Lower lobe of right lung (tissue), 2 donors: Measurements from ENCODE around the gene FMN1. TPM values are rescaled to one million over a fixed set of nuclear protein-coding genes. Genes with fewer than 3 reads are reported as not detected.

Experiments used
- ATAC-seq, 2 donors: fragments of 200-7000 bp; cut with Tn5 transposase; one replicate each; pipeline ENCODE4 v1.9.1; 2020 to 2022; ENCODE audit warnings: mild to moderate bottlenecking in 2 of 2, moderate library complexity in 2 of 2
- DNase-seq: peaks from one replicate; pipeline ENCODE4 v3.0.0-alpha.2; 2020
- H3K27ac ChIP-seq: fragments of 200-600 bp; one replicate; pipeline ENCODE4 v1.8.0; 2022
- H3K27me3 ChIP-seq: fragments of 200-600 bp; one replicate; pipeline ENCODE4 v1.8.0; 2022; ENCODE audit warnings: low read depth
- H3K36me3 ChIP-seq: fragments of 200-600 bp; one replicate; pipeline ENCODE4 v1.8.0; 2022; ENCODE audit warnings: mild to moderate bottlenecking
- H3K4me1 ChIP-seq: fragments of 200-600 bp; one replicate; pipeline ENCODE4 v1.8.0; 2022
- H3K4me3 ChIP-seq: fragments of 200-600 bp; one replicate; pipeline ENCODE4 v1.8.0; 2022; ENCODE audit warnings: mild to moderate bottlenecking
- H3K9me3 ChIP-seq: fragments of 200-600 bp; one replicate; pipeline ENCODE4 v1.8.0; 2022
- intact Hi-C: fragments of 100-400 bp; cut with DNase I; formaldehyde crosslinking; loops from one replicate; pipeline ENCODE4 v1.11.0; 2022
- total RNA-seq: library from RNA; stranded (reverse); fragmentation: NEBNext Ultra II Directional; extraction: Animal tissue kit (Norgen Biotek cat#: 25700); gene quantifications from one replicate; pipeline ENCODE4 v1.2.1, GENCODE V29; 2021
- TF ChIP-seq, protein P1 (sequence below): fragments of 200-600 bp; IDR thresholded peaks from one replicate; pipeline ENCODE4 v1.8.0; 2022; ENCODE audit warnings: antibody characterized with exemption, mild to moderate bottlenecking
- donor health status: DM: no; HTN: yes; CAD: no; lungs with severe emphysema.

Gene FMN1
- total RNA-seq, 1 donor from 2014 or later = 38.8 TPM

DNA sequence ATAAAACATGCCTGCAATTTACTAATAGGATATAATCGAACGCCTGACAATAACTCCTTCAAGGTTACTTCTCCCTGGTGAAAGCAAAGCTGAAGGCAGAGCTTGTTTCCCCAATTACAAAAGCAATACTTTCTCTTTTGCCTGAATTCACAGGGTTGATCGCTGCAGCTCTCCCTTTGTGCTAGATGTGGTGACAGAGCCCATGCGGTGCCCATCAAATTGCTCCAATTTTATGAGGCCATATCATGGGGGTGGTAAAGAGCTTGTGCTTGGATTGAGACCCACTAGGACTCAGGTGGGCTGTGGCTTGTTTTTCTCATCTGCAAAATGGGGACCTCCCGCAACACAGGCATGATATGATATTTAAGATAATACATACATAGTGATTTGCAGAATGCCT is 333.3 kb downstream of the FMN1 start:
- Histone ChIP-seq H3K4me3 (no peak overlapping the region), H3K9me3 (no peaks in the 10 kb centered on the region), H3K36me3 (peaks cover 10% of the 10 kb centered on the region), H3K27ac (no peak overlapping the region), H3K27me3 (no peaks in the 10 kb centered on the region), H3K4me1 (peaks cover 3% of the 10 kb centered on the region)
- DNase-seq (no peak), ATAC-seq (no peak)
- TF ChIP-seq, protein P1, sequence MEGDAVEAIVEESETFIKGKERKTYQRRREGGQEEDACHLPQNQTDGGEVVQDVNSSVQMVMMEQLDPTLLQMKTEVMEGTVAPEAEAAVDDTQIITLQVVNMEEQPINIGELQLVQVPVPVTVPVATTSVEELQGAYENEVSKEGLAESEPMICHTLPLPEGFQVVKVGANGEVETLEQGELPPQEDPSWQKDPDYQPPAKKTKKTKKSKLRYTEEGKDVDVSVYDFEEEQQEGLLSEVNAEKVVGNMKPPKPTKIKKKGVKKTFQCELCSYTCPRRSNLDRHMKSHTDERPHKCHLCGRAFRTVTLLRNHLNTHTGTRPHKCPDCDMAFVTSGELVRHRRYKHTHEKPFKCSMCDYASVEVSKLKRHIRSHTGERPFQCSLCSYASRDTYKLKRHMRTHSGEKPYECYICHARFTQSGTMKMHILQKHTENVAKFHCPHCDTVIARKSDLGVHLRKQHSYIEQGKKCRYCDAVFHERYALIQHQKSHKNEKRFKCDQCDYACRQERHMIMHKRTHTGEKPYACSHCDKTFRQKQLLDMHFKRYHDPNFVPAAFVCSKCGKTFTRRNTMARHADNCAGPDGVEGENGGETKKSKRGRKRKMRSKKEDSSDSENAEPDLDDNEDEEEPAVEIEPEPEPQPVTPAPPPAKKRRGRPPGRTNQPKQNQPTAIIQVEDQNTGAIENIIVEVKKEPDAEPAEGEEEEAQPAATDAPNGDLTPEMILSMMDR = no peak
- intact Hi-C loops = no loop called here

DNA sequence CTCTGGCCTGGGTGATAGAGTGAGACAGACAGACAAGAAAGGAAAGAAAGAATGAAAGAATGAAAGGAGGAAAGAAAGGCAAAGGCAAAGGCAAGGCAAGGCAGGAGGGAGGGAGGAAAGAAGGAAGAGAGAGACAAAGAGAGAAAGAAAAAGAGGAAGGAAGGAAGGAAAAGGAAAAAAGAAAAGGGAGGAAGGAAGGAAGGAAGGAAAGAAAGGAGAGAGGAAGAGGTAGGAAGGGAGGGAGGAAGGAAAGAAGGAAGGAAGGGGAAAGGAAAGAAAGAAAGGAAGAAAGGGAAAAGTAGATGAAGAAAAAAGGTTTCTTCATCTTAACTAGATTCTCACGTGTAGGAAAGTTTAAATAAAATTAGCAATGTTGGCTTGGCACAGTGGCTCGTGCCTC is 334.5 kb downstream of the FMN1 start:
- Histone ChIP-seq H3K4me3 (no peak overlapping the region), H3K36me3 (peaks cover 10% of the 10 kb centered on the region), H3K27me3 (no peaks in the 10 kb centered on the region), H3K27ac (no peak overlapping the region), H3K9me3 (no peaks in the 10 kb centered on the region), H3K4me1 (no peaks in the 10 kb centered on the region)
- TF ChIP-seq, protein P1 = no peak
- DNase-seq (no peak), ATAC-seq (no peak)
- intact Hi-C loops = no loop called here

DNA sequence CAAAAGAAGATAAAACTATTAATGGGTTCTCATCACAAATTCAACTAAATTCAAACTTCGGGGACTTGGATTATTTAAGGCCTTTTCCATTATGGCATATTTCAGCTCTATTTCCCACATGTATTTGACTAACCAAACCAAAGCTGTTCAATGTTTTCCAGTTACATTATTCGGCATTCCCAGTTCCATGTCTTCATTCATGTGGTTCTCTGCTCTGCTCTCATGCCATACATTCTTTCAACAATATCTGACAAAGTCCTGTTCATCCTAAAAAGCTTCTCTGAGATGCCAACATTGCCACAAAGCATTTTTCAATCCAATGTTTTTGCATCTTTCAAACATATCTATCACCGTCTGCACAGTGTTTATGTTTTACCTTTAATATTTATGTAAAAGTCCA is 335.3 kb downstream of the FMN1 start:
- intact Hi-C loops = no loop called here
- H3K9me3 ChIP-seq = no peaks in the 10 kb centered on the region
- TF ChIP-seq, protein P1 = no peak

DNA sequence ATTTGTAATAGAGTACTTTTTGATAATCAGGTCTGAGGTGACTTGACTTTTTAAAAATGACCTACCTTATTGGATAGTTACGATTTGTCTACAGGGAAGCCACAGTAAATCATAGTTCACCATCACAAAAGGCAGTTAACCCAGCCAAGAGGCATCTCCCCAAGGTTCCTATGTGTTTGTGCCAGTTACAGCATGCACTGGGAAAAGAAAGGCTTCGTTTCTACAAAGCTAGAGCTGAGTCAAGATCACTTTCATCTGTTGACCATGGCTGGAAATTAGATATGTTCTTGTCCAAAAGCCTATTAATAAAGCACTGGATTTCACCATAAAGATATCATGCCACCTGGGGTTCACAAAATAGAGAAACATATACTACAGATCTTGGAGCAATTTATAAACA is 336.8 kb downstream of the FMN1 start:
- DNase-seq (no peak), ATAC-seq (no peak)
- no peak overlapping the region for H3K27ac ChIP-seq
- peaks cover 10% of the 10 kb centered on the region for H3K36me3 ChIP-seq
- intact Hi-C loops = no loop called here
- no peak overlapping the region for H3K4me3 ChIP-seq
- H3K27me3 ChIP-seq = no peaks in the 10 kb centered on the region
- H3K4me1 ChIP-seq = no peaks in the 10 kb centered on the region
- no peaks in the 10 kb centered on the region for H3K9me3 ChIP-seq
- TF ChIP-seq, protein P1 = no peak

More for the DNA sequence above, 335.3 kb downstream of the FMN1 start:
- H3K36me3 ChIP-seq = peaks cover 10% of the 10 kb centered on the region
- H3K27ac ChIP-seq = no peak overlapping the region
- no peak for DNase-seq
- ATAC-seq = no peak
- H3K27me3 ChIP-seq = no peaks in the 10 kb centered on the region
- H3K4me3 ChIP-seq = no peak overlapping the region
- no peaks in the 10 kb centered on the region for H3K4me1 ChIP-seq

DNA sequence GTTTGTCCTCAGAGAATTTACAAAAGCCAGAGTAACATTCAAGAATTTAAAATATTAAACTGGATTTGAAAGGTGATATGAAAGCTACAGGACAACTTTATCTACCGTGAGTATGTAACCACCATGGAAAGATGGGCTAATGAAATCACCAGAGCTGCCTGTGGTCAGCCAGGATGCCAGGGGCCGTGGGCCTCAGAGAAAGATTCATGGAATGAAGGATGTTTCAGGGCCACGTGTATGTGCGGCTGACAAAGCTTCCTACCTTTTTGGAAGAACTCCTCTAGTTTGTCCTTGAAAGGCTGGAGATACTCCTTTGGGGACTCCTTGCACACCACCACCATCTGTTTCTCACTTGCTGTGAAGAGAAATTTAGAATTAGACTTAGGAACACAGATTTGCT is 337.8 kb downstream of the FMN1 start:
- no peaks in the 10 kb centered on the region for H3K4me1 ChIP-seq
- H3K9me3 ChIP-seq = no peaks in the 10 kb centered on the region
- ATAC-seq (no peak), DNase-seq (no peak)
- intact Hi-C loops = no loop called here
- H3K27ac ChIP-seq = no peak overlapping the region
- TF ChIP-seq, protein P1 = no peak
- H3K4me3 ChIP-seq = no peak overlapping the region
- no peaks in the 10 kb centered on the region for H3K27me3 ChIP-seq
- H3K36me3 ChIP-seq = peaks cover 10% of the 10 kb centered on the region

DNA sequence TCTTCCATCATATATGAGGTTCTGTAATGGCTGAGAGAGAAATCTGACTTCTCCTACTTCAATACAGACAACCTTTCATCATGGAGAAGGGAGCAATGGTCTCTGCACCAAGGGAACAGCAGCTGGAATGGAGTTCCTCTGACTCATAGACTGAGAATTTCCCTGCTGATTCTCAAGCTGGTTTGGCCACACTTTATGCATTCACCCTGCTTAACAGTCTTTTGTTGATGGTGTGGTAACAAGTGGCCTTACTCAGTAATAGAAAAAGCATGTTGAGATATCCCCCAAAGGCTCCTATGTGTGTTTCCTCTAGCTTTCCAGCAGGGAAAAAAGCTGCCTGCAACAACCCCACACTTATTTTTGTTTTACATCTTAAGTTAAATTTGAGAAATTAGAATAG is 338.6 kb downstream of the FMN1 start:
- intact Hi-C loops = no loop called here
- H3K36me3 ChIP-seq = peaks cover 10% of the 10 kb centered on the region
- no peak for DNase-seq
- no peaks in the 10 kb centered on the region for H3K9me3 ChIP-seq
- no peaks in the 10 kb centered on the region for H3K4me1 ChIP-seq
- no peak overlapping the region for H3K27ac ChIP-seq
- no peak overlapping the region for H3K4me3 ChIP-seq
- no peaks in the 10 kb centered on the region for H3K27me3 ChIP-seq
- peak; percentile 61 to 70 for ATAC-seq
- TF ChIP-seq, protein P1 = no peak
